BLaER1 treated with 17β-estradiol and CSF1 and Interleukin-3, amounts not matched to agents 10 nM and 100 nM (cell line): ENCODE results near the gene BCL7A.

Experiments used
- H3K27ac ChIP-seq, 11 experiments: shearing (Covaris generic); formaldehyde crosslinking; 2 replicates each; pipeline ENCODE4 v1.8.1; 2022
- H3K27me3 ChIP-seq, 11 experiments: shearing (Covaris generic); formaldehyde crosslinking; 2 replicates each; pipeline ENCODE4 v1.8.1; 2022
- H3K36me3 ChIP-seq, 11 experiments: shearing (Covaris generic); formaldehyde crosslinking; 2 replicates each; pipeline ENCODE4 v1.8.1; 2022
- H3K4me1 ChIP-seq, 10 experiments: shearing (Covaris generic); formaldehyde crosslinking; 2 replicates each; pipeline ENCODE4 v1.8.1; 2022
- H3K4me2 ChIP-seq, 11 experiments: shearing (Covaris generic); formaldehyde crosslinking; 2 replicates each; pipeline ENCODE4 v1.8.1; 2022
- H3K4me3 ChIP-seq, 10 experiments: shearing (Covaris generic); formaldehyde crosslinking; 2 replicates each; pipeline ENCODE4 v1.8.1; 2022
- H3K9ac ChIP-seq, 11 experiments: shearing (Covaris generic); formaldehyde crosslinking; 2 replicates each; pipeline ENCODE4 v1.8.1; 2022
- H3K9me3 ChIP-seq, 11 experiments: shearing (Covaris generic); formaldehyde crosslinking; replicated peaks in 1 of 11; 2 replicates each; pipeline ENCODE4 v1.8.1; 2022
- H4K20me1 ChIP-seq, 11 experiments: shearing (Covaris generic); formaldehyde crosslinking; 2 replicates each; pipeline ENCODE4 v1.8.1; 2022
- Cebpa-rat ChIP-seq, 11 experiments: shearing (Covaris generic); IDR thresholded peaks; 2 replicates each; pipeline ENCODE4 v1.8.1; 2022

The BCL7A gene

DNA sequence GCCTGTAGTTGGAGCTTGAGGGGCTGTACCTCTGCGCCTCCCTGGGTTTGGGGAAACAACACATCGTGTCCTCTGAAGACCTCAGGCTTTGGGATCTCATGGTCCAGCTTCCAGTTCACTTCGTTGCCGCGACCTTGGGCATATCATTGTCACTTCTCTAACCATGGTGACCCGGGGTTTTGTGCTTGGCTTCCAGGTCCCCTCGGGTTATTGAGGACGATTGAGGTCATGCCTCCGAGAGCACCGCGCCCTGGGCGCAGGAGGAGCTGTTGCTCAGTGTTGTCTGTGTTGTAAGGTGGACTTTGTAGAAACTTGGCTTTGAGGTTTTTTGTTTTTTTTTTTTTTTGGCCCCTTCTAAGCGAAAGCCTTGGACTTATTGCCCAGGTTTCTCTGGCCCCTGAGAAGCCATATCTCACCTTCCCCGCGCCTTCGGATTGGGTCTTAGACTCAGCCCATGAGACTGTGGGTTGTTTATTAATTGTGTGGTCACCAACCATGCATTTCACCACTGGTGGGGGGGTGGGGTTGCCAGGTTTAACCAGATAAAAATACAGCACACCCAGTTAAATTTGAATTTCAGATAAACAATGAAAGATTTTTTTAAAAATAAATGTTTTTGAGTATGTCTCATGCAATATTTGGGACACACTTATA lies 2.6 kb downstream of the BCL7A start:
- peak overlapping the region in 10 of 11 experiments; percentile 50 to 97 (median 93); a peak in 18 of 22 replicates for H3K27ac ChIP-seq
- H3K36me3 ChIP-seq, result peaks cover 0 to 12% (median 0%) of the 10 kb centered on the region in 11 experiments; a peak in 3 of 22 replicates
- H4K20me1 ChIP-seq, result peaks cover 8 to 62% (median 37%) of the 10 kb centered on the region in 11 experiments; a peak in 18 of 22 replicates
- peaks cover 0 to 24% (median 0%) of the 10 kb centered on the region in 11 experiments; a peak in 5 of 22 replicates for H3K27me3 ChIP-seq
- H3K9me3 ChIP-seq, result no peaks in the 10 kb centered on the region
- H3K9ac ChIP-seq, result peak overlapping the region; percentile 77 to 98 (median 91); a peak in 21 of 22 replicates
- H3K4me2 ChIP-seq, result peak overlapping the region; percentile 91 to 99 (median 98)
- TF ChIP-seq Cebpa-rat (IDR thresholded peaks at IDR 0.05), result no peak
- H3K4me1 ChIP-seq, result peaks cover 43 to 82% (median 75%) of the 10 kb centered on the region in 10 experiments
- peak overlapping the region; percentile 72 to 90 (median 84) for H3K4me3 ChIP-seq

DNA sequence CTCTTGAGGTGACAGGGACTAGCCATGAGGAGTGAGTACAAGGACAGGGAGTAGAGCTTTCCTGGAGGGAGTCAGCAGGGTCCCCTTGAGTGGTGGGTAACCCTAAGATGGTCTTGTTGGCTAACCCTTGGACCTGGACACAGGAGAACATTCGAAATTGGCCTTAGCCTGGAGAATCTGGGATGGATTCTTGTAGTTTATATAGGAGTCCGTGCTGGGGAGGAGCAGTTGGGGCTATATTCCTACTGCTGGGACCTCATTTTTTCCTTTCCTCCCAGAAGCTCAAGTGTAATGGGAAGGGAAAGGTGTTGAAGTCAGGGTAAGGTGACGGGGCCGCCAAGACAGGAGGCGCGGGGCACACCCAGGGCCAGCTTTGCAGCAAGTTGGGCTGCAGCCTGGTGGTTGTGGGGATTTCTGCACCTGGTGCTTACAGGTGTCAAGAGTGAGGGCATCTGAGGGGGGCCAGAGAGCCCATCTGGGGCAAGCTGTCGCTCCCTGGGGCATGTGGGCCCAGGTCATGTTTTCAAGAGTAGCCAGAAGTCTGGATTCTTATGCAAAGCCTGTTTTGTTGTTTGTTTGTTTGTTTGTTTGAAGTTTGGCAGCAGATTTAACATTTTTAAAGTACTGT lies 5.1 kb downstream of the BCL7A start:
- H3K4me3 ChIP-seq, result no peak overlapping the region
- peaks cover 0 to 9% (median 0%) of the 10 kb centered on the region in 11 experiments; a peak in 1 of 22 replicates for H3K27me3 ChIP-seq
- TF ChIP-seq Cebpa-rat (IDR thresholded peaks at IDR 0.05), result no peak
- no peaks in the 10 kb centered on the region for H3K9me3 ChIP-seq
- peak overlapping the region in 6 of 11 experiments; percentile 38 to 67 (median 54); a peak in 8 of 22 replicates for H3K9ac ChIP-seq
- peak overlapping the region in 9 of 11 experiments; percentile 78 to 99 (median 97); a peak in 20 of 22 replicates for H3K4me2 ChIP-seq
- peaks cover 0 to 22% (median 1%) of the 10 kb centered on the region in 11 experiments; a peak in 8 of 22 replicates for H3K36me3 ChIP-seq
- H3K4me1 ChIP-seq, result peaks cover 53 to 90% (median 82%) of the 10 kb centered on the region in 10 experiments
- H4K20me1 ChIP-seq, result peaks cover 11 to 87% (median 63%) of the 10 kb centered on the region in 11 experiments; a peak in 20 of 22 replicates
- peak overlapping the region in 8 of 11 experiments; percentile 27 to 97 (median 92); a peak in 16 of 22 replicates for H3K27ac ChIP-seq

DNA sequence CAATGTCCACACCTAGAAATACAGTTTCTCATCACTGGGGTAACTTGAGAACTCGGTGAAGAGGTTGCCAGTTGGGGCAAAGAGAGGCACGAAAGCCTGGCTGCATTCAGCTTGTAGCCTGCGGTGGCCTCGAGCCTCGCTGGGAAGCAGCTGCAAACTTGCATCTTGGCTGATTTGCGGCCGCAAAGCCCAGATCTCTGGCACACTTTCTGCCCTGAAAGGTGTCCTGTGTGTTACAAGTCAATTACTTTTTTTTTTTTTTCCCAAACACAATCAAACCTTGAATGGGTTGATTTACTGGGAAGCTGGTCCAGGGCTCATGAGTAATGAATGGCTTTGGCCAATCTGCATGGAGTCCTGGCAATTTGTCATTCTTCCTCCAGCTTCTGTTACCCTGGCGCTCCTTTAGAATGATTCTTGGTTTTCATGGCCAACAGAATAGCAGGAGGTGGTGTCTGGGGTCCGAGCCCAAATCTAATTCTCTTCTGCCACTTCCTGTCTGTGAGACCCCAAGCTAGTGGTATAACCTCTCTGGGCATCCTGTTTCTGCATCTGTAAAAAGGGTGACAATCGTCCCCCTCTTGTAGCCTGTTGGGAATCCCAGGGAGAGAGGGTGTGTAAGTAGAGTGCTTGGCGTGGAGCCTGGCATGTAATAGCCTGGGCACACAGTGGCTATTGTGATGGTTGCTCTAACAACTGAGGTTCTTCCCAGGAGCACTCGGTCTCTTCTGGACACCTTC lies 6.7 kb downstream of the BCL7A start:
- Histone ChIP-seq H3K4me3 (peak overlapping the region in 4 of 10 experiments; percentile 13 to 26 (median 24); a peak in 3 of 20 replicates), H3K9me3 (no peaks in the 10 kb centered on the region), H3K4me2 (peak overlapping the region; percentile 56 to 99 (median 97)), H3K27me3 (peaks cover 0 to 9% (median 0%) of the 10 kb centered on the region in 11 experiments; a peak in 1 of 22 replicates), H3K9ac (peak overlapping the region in 8 of 11 experiments; percentile 45 to 67 (median 58); a peak in 14 of 22 replicates), H3K27ac (peak overlapping the region in 8 of 11 experiments; percentile 51 to 97 (median 77); a peak in 15 of 22 replicates), H3K4me1 (peaks cover 48 to 91% (median 86%) of the 10 kb centered on the region in 10 experiments), H3K36me3 (peaks cover 0 to 38% (median 17%) of the 10 kb centered on the region in 11 experiments; a peak in 14 of 22 replicates), H4K20me1 (peaks cover 11 to 99% (median 78%) of the 10 kb centered on the region in 11 experiments; a peak in 20 of 22 replicates)
- TF ChIP-seq Cebpa-rat (IDR thresholded peaks at IDR 0.05), result no peak

DNA sequence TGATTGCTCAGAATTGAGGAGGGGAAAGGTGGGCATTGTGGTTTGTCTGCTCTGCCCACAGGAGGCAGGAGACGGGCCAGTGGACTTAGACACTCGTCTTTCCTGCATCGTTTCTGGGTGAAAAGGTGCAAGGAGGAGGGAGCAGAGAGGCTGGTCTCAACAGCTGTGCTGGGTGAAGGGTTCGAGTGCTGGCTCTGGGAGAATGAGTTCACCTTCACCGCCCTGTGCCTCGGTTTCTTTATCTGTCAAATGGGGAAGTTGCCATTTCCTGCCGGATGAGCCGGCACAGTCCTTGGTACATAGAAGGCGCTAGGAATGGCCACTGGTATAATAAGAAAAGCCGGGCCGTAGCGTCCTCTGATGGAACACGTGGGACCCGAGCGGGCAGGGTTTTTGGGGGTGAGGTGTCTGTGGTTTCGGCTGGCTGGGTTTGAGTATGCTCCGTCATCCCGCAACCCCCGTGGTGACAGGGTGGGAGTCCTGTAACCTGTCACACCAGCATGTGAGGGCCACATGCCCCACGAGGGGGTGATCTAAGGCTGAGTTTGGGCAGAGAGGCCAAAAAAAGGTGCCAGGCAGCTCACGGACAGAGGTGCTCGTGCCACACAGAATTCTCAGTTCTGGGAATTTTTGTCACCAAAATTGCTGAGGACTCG lies 7.3 kb downstream of the BCL7A start:
- peak overlapping the region; percentile 11 to 67 (median 53); a peak in 20 of 22 replicates for H3K9ac ChIP-seq
- H4K20me1 ChIP-seq, result peaks cover 11 to 99% (median 85%) of the 10 kb centered on the region in 11 experiments; a peak in 20 of 22 replicates
- no peaks in the 10 kb centered on the region for H3K9me3 ChIP-seq
- H3K36me3 ChIP-seq, result peaks cover 0 to 45% (median 24%) of the 10 kb centered on the region in 11 experiments; a peak in 14 of 22 replicates
- peak overlapping the region; percentile 56 to 99 (median 97) for H3K4me2 ChIP-seq
- TF ChIP-seq Cebpa-rat (IDR thresholded peaks at IDR 0.05), result no peak
- peak overlapping the region in 4 of 10 experiments; percentile 23 to 27 (median 26); a peak in 5 of 20 replicates for H3K4me3 ChIP-seq
- peaks cover 45 to 90% (median 82%) of the 10 kb centered on the region in 10 experiments for H3K4me1 ChIP-seq
- peaks cover 0 to 9% (median 0%) of the 10 kb centered on the region in 11 experiments; a peak in 1 of 22 replicates for H3K27me3 ChIP-seq
- peak overlapping the region in 9 of 11 experiments; percentile 32 to 97 (median 65); a peak in 19 of 22 replicates for H3K27ac ChIP-seq

DNA sequence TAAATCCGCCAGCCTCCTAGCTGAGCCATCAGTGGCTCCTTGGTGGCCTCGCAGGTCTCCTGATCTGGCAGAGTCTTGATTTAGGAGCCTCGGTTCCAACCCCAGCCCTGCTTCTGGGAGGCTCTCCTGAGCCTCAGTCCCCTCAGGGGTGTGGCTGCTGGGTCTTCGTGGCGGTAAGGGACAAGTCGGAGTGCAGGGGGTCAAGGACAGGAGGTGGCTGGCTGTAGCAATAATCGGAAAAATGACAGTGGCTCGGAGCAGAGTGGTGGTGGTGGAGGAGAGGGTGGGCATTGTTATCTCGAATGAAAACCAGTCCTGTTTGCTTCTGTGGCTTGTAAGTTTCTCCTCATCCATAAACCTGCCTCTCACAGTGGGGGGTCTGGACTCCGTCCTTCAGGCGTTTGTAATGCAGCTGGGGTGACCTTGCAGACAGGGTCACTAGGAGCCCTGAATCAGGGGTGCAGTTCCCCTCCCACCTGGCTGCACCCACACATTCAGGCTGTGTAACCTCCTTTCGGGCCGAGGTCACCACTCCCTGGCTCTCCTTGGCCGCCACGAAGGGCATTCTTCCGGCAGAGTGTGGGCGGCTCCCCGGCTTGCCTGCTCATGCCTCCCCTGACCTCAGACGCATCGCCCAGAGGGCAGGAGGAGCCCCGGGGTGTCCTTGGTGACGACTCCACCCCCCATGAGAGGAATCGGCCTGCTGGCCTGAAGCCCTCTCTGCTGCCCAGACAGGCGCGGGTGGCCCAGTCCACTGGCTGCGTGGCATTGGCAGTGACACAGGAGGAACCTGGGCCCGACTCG lies 8.1 kb downstream of the BCL7A start:
- H3K4me1 ChIP-seq, result peaks cover 39 to 86% (median 76%) of the 10 kb centered on the region in 10 experiments
- TF ChIP-seq Cebpa-rat (IDR thresholded peaks at IDR 0.05), result no peak
- H3K4me3 ChIP-seq, result peak overlapping the region in 3 of 10 experiments; percentile 9 to 27 (median 23); a peak in 5 of 20 replicates
- no peaks in the 10 kb centered on the region for H3K9me3 ChIP-seq
- peaks cover 0 to 9% (median 0%) of the 10 kb centered on the region in 11 experiments; a peak in 1 of 22 replicates for H3K27me3 ChIP-seq
- H4K20me1 ChIP-seq, result peaks cover 11 to 98% (median 92%) of the 10 kb centered on the region in 11 experiments; a peak in 20 of 22 replicates
- H3K36me3 ChIP-seq, result peaks cover 0 to 52% (median 30%) of the 10 kb centered on the region in 11 experiments; a peak in 16 of 22 replicates
- peak overlapping the region in 9 of 11 experiments; percentile 32 to 97 (median 65); a peak in 19 of 22 replicates for H3K27ac ChIP-seq
- peak overlapping the region; percentile 56 to 99 (median 97) for H3K4me2 ChIP-seq
- H3K9ac ChIP-seq, result peak overlapping the region; percentile 12 to 67 (median 53); a peak in 20 of 22 replicates

DNA sequence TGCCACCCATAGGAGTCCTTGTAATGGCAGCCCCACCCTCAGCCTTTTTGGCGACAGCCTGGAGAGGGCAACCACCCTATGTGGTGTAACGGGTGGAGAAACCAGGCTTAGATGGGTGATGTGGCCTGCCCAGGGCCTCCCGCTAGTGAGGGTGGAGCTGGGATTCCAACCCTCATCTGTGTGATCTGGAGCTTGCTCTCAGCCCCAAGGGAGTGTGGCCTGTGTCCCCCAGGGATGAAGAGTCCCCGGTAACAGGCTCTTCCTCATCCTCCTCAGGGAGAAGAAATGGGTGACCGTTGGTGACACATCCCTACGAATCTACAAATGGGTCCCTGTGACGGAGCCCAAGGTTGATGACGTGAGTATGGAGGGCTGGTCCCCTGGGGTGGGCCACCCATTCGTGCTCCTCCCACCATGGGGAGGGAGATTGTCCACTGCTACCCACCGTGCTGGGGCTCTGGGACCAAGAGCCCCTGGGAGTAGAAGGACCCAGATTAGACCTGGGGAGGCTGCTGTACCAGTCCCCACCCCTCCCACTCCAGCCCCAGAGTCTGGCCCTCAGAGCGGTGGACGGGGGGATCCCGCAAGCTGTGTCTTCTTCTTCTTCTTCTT lies 8.8 kb downstream of the BCL7A start:
- H4K20me1 ChIP-seq, result peaks cover 11 to 99% (median 93%) of the 10 kb centered on the region in 11 experiments; a peak in 20 of 22 replicates
- peak overlapping the region; percentile 56 to 99 (median 97) for H3K4me2 ChIP-seq
- H3K27ac ChIP-seq, result peak overlapping the region in 9 of 11 experiments; percentile 32 to 97 (median 65); a peak in 18 of 22 replicates
- H3K36me3 ChIP-seq, result peaks cover 0 to 53% (median 37%) of the 10 kb centered on the region in 11 experiments; a peak in 21 of 22 replicates
- H3K4me3 ChIP-seq, result peak overlapping the region in 2 of 10 experiments; percentile 23 to 27; a peak in 3 of 20 replicates
- peaks cover 39 to 86% (median 71%) of the 10 kb centered on the region in 10 experiments for H3K4me1 ChIP-seq
- peak overlapping the region in 9 of 11 experiments; percentile 45 to 67 (median 57); a peak in 14 of 22 replicates for H3K9ac ChIP-seq
- H3K9me3 ChIP-seq, result no peaks in the 10 kb centered on the region
- peaks cover 0 to 9% (median 0%) of the 10 kb centered on the region in 11 experiments; a peak in 1 of 22 replicates for H3K27me3 ChIP-seq
- no peak for TF ChIP-seq Cebpa-rat (IDR thresholded peaks at IDR 0.05)
